Neural cell (in vitro differentiated cells): ENCODE data around the gene ACOXL. TPM values are rescaled to one million over a fixed set of nuclear protein-coding genes. Genes with fewer than 3 reads are reported as not detected.

Experiments
- H2AFZ ChIP-seq: fragments of 200-600, 300-800 bp; sonication (generic), shearing (Covaris generic); 2 replicates; pipeline ENCODE4 v1.6.0; 2014; ENCODE audit warnings: low read depth, mild to moderate bottlenecking, antibody characterized with exemption, low read length, moderate library complexity
- H3F3A ChIP-seq: fragments of 200-600 bp; shearing (Covaris generic); 2 replicates; pipeline ENCODE4 v1.6.1; 2016; ENCODE audit warnings: mild to moderate bottlenecking, moderate library complexity, mixed read lengths, antibody characterized with exemption, low read length; ENCODE audit not compliant: insufficient read depth, poor library complexity, severe bottlenecking
- H3K27ac ChIP-seq: fragments of 200-600, 300-800 bp; sonication (generic), shearing (Covaris generic); 2 replicates; pipeline ENCODE4 v1.5.1; 2014; ENCODE audit warnings: mild to moderate bottlenecking, low read length, moderate library complexity
- H3K27me3 ChIP-seq: fragments of 300-800, 200-600 bp; sonication (generic), shearing (Covaris generic); 2 replicates; pipeline ENCODE4 v1.6.0; 2014; ENCODE audit warnings: mild to moderate bottlenecking, low read depth, low read length, moderate library complexity; ENCODE audit not compliant: insufficient read depth
- H3K36me3 ChIP-seq: fragments of 300-800, 200-600 bp; sonication (generic), shearing (Covaris generic); 2 replicates; pipeline ENCODE4 v1.5.1; 2014; ENCODE audit warnings: mild to moderate bottlenecking, antibody characterized with exemption, low read length, moderate library complexity; ENCODE audit not compliant: insufficient read depth
- H3K4me2 ChIP-seq: fragments of 300-800, 200-600 bp; sonication (generic), shearing (Covaris generic); 2 replicates; pipeline ENCODE4 v1.6.0; 2014; ENCODE audit warnings: mild to moderate bottlenecking, low read length
- H3K4me3 ChIP-seq: fragments of 300-800, 200-600 bp; sonication (generic), shearing (Covaris generic); 2 replicates; pipeline ENCODE4 v1.5.1; 2014; ENCODE audit warnings: mild to moderate bottlenecking, low read length, moderate library complexity
- H3K79me2 ChIP-seq: fragments of 200-600 bp; shearing (Covaris generic); replicated peaks from 2 replicates; pipeline ENCODE4 v1.6.0; 2014; ENCODE audit warnings: mild to moderate bottlenecking, low read length, moderate library complexity; ENCODE audit not compliant: insufficient read depth
- H3K9ac ChIP-seq: fragments of 300-800, 200-600 bp; sonication (generic), shearing (Covaris generic); 2 replicates; pipeline ENCODE4 v1.6.1; 2016; ENCODE audit warnings: mild to moderate bottlenecking, low read length, mixed read lengths
- H3K9me2 ChIP-seq: fragments of 200-600 bp; shearing (Covaris generic); 2 replicates; pipeline ENCODE4 v1.6.1; 2016; ENCODE audit warnings: mild to moderate bottlenecking, low read length, mixed read lengths; ENCODE audit not compliant: insufficient read depth
- H3K9me3 ChIP-seq: fragments of 200-600, 300-800 bp; sonication (generic), shearing (Covaris generic); 2 replicates; pipeline ENCODE4 v1.6.1; 2016; ENCODE audit warnings: mild to moderate bottlenecking, mixed run types, low read length, moderate library complexity, mixed read lengths
- H4K20me1 ChIP-seq: fragments of 200-600 bp; shearing (Covaris generic); 2 replicates; pipeline ENCODE4 v1.6.1; 2016; ENCODE audit warnings: mild to moderate bottlenecking, mixed run types; ENCODE audit not compliant: insufficient read depth
- EP300 ChIP-seq: fragments of 450-650 bp; conservative IDR thresholded peaks from 2 replicates; pipeline ENCODE4 v1.6.1; 2014; ENCODE audit warnings: antibody characterized with exemption, mild to moderate bottlenecking, moderate library complexity; ENCODE audit not compliant: poor library complexity, severe bottlenecking
- EZH2 ChIP-seq: fragments of 200-600, 300-800 bp; shearing (Covaris generic), sonication (generic); IDR thresholded peaks from 2 replicates; pipeline ENCODE4 v1.6.1; 2014; ENCODE audit warnings: antibody characterized with exemption, low read length, borderline replicate concordance, mild to moderate bottlenecking; ENCODE audit not compliant: insufficient read depth, poor library complexity, severe bottlenecking
- MXI1 ChIP-seq: fragments of 450-650 bp; conservative IDR thresholded peaks from 2 replicates; pipeline ENCODE4 v1.6.1; 2014; ENCODE audit warnings: antibody characterized with exemption, mild to moderate bottlenecking; ENCODE audit not compliant: poor library complexity, severe bottlenecking
- POLR2AphosphoS5 ChIP-seq: IDR thresholded peaks from 2 replicates; pipeline ENCODE4 v1.6.1; 2012
- RAD21 ChIP-seq: fragments of 450-650 bp; conservative IDR thresholded peaks from 2 replicates; pipeline ENCODE4 v1.6.1; 2014; ENCODE audit warnings: antibody characterized with exemption, mild to moderate bottlenecking, moderate library complexity
- REST ChIP-seq: IDR thresholded peaks from 2 replicates; pipeline ENCODE4 v1.6.1; 2012; ENCODE audit warnings: borderline replicate concordance
- SMC3 ChIP-seq: fragments of 450-650 bp; conservative IDR thresholded peaks from 2 replicates; pipeline ENCODE4 v1.6.1; 2014; ENCODE audit warnings: antibody characterized with exemption, mild to moderate bottlenecking, moderate library complexity; ENCODE audit not compliant: poor library complexity
- TAF1 ChIP-seq: IDR thresholded peaks from 2 replicates; pipeline ENCODE4 v1.6.1; 2012; ENCODE audit warnings: low read depth
- polyA plus RNA-seq: library from polyadenylated mRNA; depleted of rRNA; stranded (reverse); fragments of >200 nt; gene quantifications from 2 replicates; pipeline ENCODE4 v1.2.3, GENCODE V29; 2014
- TF ChIP-seq, protein P1 (sequence below): fragments of 450-650 bp; IDR thresholded peaks from 2 replicates; pipeline ENCODE4 v1.5.1; 2014; ENCODE audit warnings: antibody characterized with exemption, mild to moderate bottlenecking, moderate library complexity; ENCODE audit not compliant: poor library complexity, severe bottlenecking

The ACOXL gene
- polyA plus RNA-seq, 1 donor from 2014 or later = not detected

GRCh38 chr2:110858135-110858725 lies 125.9 kb downstream of the ACOXL start:
- Histone ChIP-seq H3K27me3 (no peaks in the 10 kb centered on the region), H3K9ac (no peak overlapping the region), H3F3A (no peaks in the 10 kb centered on the region), H3K79me2 (no peaks in the 10 kb centered on the region), H3K36me3 (no peaks in the 10 kb centered on the region), H3K9me3 (no peaks in the 10 kb centered on the region), H3K4me3 (no peak overlapping the region), H3K9me2 (no peaks in the 10 kb centered on the region), H3K4me2 (no peak overlapping the region), H2AFZ (no peak overlapping the region), H4K20me1 (no peaks in the 10 kb centered on the region), H3K27ac (no peak overlapping the region)
- no peak for TF ChIP-seq POLR2AphosphoS5
- no peak for TF ChIP-seq TAF1

GRCh38 chr2:110858993-110859701 lies 126.8 kb downstream of the ACOXL start:
- TF ChIP-seq RAD21 = no peak

GRCh38 chr2:110860630-110861029 lies 128.3 kb downstream of the ACOXL start:
- no peaks in the 10 kb centered on the region for H3F3A ChIP-seq

More at GRCh38 chr2:110858993-110859701, 126.8 kb downstream of the ACOXL start:
- Histone ChIP-seq H3K9me3 (no peaks in the 10 kb centered on the region), H3K4me3 (no peak overlapping the region), H3K79me2 (no peaks in the 10 kb centered on the region), H4K20me1 (no peaks in the 10 kb centered on the region), H2AFZ (no peak overlapping the region), H3K9me2 (no peaks in the 10 kb centered on the region), H3K4me2 (no peak overlapping the region), H3K9ac (no peak overlapping the region), H3K36me3 (no peaks in the 10 kb centered on the region), H3K27me3 (no peaks in the 10 kb centered on the region), H3F3A (no peaks in the 10 kb centered on the region), H3K27ac (no peak overlapping the region)

More at GRCh38 chr2:110860630-110861029, 128.3 kb downstream of the ACOXL start:
- H3K27ac ChIP-seq = no peak overlapping the region
- H3K9me2 ChIP-seq = no peaks in the 10 kb centered on the region
- no peaks in the 10 kb centered on the region for H3K9me3 ChIP-seq
- no peak overlapping the region for H2AFZ ChIP-seq
- no peak for TF ChIP-seq EZH2
- no peak for TF ChIP-seq RAD21
- TF ChIP-seq EP300 = no peak
- TF ChIP-seq SMC3 = no peak
- TF ChIP-seq, protein P1, sequence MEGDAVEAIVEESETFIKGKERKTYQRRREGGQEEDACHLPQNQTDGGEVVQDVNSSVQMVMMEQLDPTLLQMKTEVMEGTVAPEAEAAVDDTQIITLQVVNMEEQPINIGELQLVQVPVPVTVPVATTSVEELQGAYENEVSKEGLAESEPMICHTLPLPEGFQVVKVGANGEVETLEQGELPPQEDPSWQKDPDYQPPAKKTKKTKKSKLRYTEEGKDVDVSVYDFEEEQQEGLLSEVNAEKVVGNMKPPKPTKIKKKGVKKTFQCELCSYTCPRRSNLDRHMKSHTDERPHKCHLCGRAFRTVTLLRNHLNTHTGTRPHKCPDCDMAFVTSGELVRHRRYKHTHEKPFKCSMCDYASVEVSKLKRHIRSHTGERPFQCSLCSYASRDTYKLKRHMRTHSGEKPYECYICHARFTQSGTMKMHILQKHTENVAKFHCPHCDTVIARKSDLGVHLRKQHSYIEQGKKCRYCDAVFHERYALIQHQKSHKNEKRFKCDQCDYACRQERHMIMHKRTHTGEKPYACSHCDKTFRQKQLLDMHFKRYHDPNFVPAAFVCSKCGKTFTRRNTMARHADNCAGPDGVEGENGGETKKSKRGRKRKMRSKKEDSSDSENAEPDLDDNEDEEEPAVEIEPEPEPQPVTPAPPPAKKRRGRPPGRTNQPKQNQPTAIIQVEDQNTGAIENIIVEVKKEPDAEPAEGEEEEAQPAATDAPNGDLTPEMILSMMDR = no peak
- TF ChIP-seq POLR2AphosphoS5 = no peak
- TF ChIP-seq TAF1 = no peak
- no peak for TF ChIP-seq MXI1
- TF ChIP-seq REST = no peak
- no peaks in the 10 kb centered on the region for H3K79me2 ChIP-seq
- H3K27me3 ChIP-seq = peaks cover 4% of the 10 kb centered on the region
- H4K20me1 ChIP-seq = no peaks in the 10 kb centered on the region
- H3K9ac ChIP-seq = no peak overlapping the region
- H3K36me3 ChIP-seq = no peaks in the 10 kb centered on the region
- H3K4me3 ChIP-seq = no peak overlapping the region
- H3K4me2 ChIP-seq = no peak overlapping the region
